ENCODE results near the gene CEMIP. TPM values are rescaled to one million over a fixed set of nuclear protein-coding genes. Genes with fewer than 3 reads are reported as not detected.

Gene CEMIP
- total and polyA plus RNA-seq, 2 of the 13 experiments (the other 11 are each of a cell fraction or from before 2014, with no cell fraction given): 4.3 to 28.5 TPM

DNA sequence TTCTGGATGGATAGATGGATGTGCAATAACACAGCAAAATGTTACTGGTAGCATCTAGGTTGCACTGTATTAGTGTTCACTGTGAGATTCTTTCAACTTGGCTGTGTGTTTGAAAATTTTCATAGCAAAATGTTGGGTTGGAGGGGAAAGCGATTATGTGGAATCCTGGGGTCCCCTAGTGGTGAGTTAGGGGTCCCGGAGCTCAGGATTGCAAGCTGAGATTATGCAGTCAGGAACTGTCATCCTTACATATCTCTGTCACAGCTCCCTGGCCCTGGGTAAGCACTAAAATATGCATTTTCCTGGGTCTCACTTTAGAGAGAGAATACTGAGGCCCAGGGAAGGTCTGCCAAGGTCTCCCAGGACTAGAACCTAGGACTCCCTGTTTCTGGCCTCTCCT lies 77.2 kb downstream of the CEMIP start (continued):
- TF ChIP-seq, protein P1, sequence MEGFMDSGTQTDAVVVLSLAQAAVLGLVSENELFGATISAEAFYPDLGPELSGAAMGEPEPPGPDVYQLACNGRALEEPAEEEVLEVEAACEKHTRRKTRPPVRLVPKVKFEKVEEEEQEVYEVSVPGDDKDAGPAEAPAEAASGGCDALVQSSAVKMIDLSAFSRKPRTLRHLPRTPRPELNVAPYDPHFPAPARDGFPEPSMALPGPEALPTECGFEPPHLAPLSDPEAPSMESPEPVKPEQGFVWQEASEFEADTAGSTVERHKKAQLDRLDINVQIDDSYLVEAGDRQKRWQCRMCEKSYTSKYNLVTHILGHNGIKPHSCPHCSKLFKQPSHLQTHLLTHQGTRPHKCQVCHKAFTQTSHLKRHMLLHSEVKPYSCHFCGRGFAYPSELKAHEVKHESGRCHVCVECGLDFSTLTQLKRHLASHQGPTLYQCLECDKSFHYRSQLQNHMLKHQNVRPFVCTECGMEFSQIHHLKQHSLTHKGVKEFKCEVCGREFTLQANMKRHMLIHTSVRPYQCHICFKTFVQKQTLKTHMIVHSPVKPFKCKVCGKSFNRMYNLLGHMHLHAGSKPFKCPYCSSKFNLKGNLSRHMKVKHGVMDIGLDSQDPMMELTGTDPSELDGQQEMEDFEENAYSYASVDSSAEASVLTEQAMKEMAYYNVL (CRISPR knock-in tag; IDR thresholded peaks at IDR 0.05; ENCODE audit: borderline replicate concordance): 0 out of 2 replicates have a peak, but pooled peaks have one; percentile 5
- TF ChIP-seq, protein P2, sequence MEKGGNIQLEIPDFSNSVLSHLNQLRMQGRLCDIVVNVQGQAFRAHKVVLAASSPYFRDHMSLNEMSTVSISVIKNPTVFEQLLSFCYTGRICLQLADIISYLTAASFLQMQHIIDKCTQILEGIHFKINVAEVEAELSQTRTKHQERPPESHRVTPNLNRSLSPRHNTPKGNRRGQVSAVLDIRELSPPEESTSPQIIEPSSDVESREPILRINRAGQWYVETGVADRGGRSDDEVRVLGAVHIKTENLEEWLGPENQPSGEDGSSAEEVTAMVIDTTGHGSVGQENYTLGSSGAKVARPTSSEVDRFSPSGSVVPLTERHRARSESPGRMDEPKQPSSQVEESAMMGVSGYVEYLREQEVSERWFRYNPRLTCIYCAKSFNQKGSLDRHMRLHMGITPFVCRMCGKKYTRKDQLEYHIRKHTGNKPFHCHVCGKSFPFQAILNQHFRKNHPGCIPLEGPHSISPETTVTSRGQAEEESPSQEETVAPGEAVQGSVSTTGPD (CRISPR knock-in tag; IDR thresholded peaks at IDR 0.05): 0 out of 2 replicates have a peak, but pooled peaks have one; percentile 13
- TF ChIP-seq MED8 (CRISPR knock-in tag; IDR thresholded peaks at IDR 0.05; ENCODE audit: insufficient replicate concordance): peak; percentile 54
- TF ChIP-seq, protein P3, sequence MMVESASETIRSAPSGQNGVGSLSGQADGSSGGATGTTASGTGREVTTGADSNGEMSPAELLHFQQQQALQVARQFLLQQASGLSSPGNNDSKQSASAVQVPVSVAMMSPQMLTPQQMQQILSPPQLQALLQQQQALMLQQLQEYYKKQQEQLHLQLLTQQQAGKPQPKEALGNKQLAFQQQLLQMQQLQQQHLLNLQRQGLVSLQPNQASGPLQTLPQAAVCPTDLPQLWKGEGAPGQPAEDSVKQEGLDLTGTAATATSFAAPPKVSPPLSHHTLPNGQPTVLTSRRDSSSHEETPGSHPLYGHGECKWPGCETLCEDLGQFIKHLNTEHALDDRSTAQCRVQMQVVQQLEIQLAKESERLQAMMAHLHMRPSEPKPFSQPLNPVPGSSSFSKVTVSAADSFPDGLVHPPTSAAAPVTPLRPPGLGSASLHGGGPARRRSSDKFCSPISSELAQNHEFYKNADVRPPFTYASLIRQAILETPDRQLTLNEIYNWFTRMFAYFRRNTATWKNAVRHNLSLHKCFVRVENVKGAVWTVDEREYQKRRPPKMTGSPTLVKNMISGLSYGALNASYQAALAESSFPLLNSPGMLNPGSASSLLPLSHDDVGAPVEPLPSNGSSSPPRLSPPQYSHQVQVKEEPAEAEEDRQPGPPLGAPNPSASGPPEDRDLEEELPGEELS (CRISPR knock-in tag; IDR thresholded peaks at IDR 0.05): no peak
- TF ChIP-seq STAG1 (CRISPR knock-in tag; IDR thresholded peaks at IDR 0.05): peak; percentile 74
- 0 out of 2 replicates have a peak, but pooled peaks have one; percentile 34 for TF ChIP-seq ZNF878 (CRISPR knock-in tag; IDR thresholded peaks at IDR 0.05)
- no peak for TF ChIP-seq ZNF672 (CRISPR knock-in tag; IDR thresholded peaks at IDR 0.05)
- TF ChIP-seq PHF5A (CRISPR knock-in tag; IDR thresholded peaks at IDR 0.05; ENCODE audit: low read depth, unreplicated experiment): no peak
